ENCODE data around the gene AATF. TPM values are rescaled to one million over a fixed set of nuclear protein-coding genes. Genes with fewer than 3 reads are reported as not detected.

AATF gene
- polyA plus RNA-seq, 1 donor from 2014 or later: 12.7 TPM

- Histone ChIP-seq H2AFZ (ENCODE audit: low read depth, low read length) (no peak overlapping the region), H4K20me1 (ENCODE audit: insufficient read depth) (no peaks in the 10 kb centered on the region), H3F3A (ENCODE audit: insufficient read depth, low read length, poor library complexity, severe bottlenecking) (no peaks in the 10 kb centered on the region), H3K27me3 (ENCODE audit: insufficient read depth, low read depth, low read length) (peaks cover 99% of the 10 kb centered on the region), H3K27ac (ENCODE audit: low read length) (no peak overlapping the region), H3K9me3 (ENCODE audit: low read length) (no peaks in the 10 kb centered on the region), H3K4me2 (ENCODE audit: low read length) (no peak overlapping the region), H3K79me2 (replicated peaks; ENCODE audit: insufficient read depth, low read length) (no peaks in the 10 kb centered on the region), H3K4me3 (ENCODE audit: low read length) (peak overlapping the region; percentile 54), H3K36me3 (ENCODE audit: insufficient read depth, low read length) (no peaks in the 10 kb centered on the region), H3K9me2 (ENCODE audit: insufficient read depth, low read length) (no peaks in the 10 kb centered on the region), H3K9ac (ENCODE audit: low read length) (no peak overlapping the region)
- TF ChIP-seq SMC3 (conservative IDR thresholded peaks at IDR 0.05; ENCODE audit: poor library complexity) (no peak), MXI1 (conservative IDR thresholded peaks at IDR 0.05; ENCODE audit: poor library complexity, severe bottlenecking) (no peak), REST (IDR thresholded peaks at IDR 0.05; ENCODE audit: borderline replicate concordance) (no peak), RAD21 (conservative IDR thresholded peaks at IDR 0.05) (no peak), TAF1 (IDR thresholded peaks at IDR 0.05; ENCODE audit: low read depth) (no peak), CTCF (IDR thresholded peaks at IDR 0.05; ENCODE audit: poor library complexity, severe bottlenecking) (no peak), EZH2 (IDR thresholded peaks at IDR 0.05; ENCODE audit: borderline replicate concordance, insufficient read depth, low read length, poor library complexity, severe bottlenecking) (no peak)
These were observed 14.5 kb upstream of the AATF start for GRCh38 chr17:36934144-36934691.

GRCh38 chr17:36934692-36935630 is 13.8 kb upstream of the AATF start:
- H4K20me1 ChIP-seq (ENCODE audit: insufficient read depth): no peaks in the 10 kb centered on the region

More at GRCh38 chr17:36934692-36935630, 13.8 kb upstream of the AATF start:
- TF ChIP-seq EZH2 (IDR thresholded peaks at IDR 0.05; ENCODE audit: borderline replicate concordance, insufficient read depth, low read length, poor library complexity, severe bottlenecking): peak; percentile 98
- TF ChIP-seq REST (IDR thresholded peaks at IDR 0.05; ENCODE audit: borderline replicate concordance): no peak
- H3K36me3 ChIP-seq (ENCODE audit: insufficient read depth, low read length): no peaks in the 10 kb centered on the region
- no peaks in the 10 kb centered on the region for H3F3A ChIP-seq (ENCODE audit: insufficient read depth, low read length, poor library complexity, severe bottlenecking)
- no peaks in the 10 kb centered on the region for H3K9me2 ChIP-seq (ENCODE audit: insufficient read depth, low read length)
- H3K9ac ChIP-seq (ENCODE audit: low read length): no peak overlapping the region
- no peak overlapping the region for H3K4me2 ChIP-seq (ENCODE audit: low read length)
- H3K79me2 ChIP-seq (replicated peaks; ENCODE audit: insufficient read depth, low read length): no peaks in the 10 kb centered on the region
- peak overlapping the region; percentile 54 for H3K4me3 ChIP-seq (ENCODE audit: low read length)
- no peaks in the 10 kb centered on the region for H3K9me3 ChIP-seq (ENCODE audit: low read length)
- no peak overlapping the region for H3K27ac ChIP-seq (ENCODE audit: low read length)
- H3K27me3 ChIP-seq (ENCODE audit: insufficient read depth, low read depth, low read length): peaks cover 99% of the 10 kb centered on the region
- no peak overlapping the region for H2AFZ ChIP-seq (ENCODE audit: low read depth, low read length)
